NCI-H510A (cell line): ENCODE measurements around the gene ZNF280D.

ENCODE experiments used
- DNase-seq: peaks from one replicate; lab custom pipeline; 2025; lab: John Stamatoyannopoulos, UW

Gene ZNF280D

GRCh38 chr15:56640127-56640526 lies 93.2 kb downstream of the ZNF280D start:
- DNase-seq = no peak

GRCh38 chr15:56639631-56640030 lies 93.7 kb downstream of the ZNF280D start:
- no peak for DNase-seq

GRCh38 chr15:56631765-56632164 lies 101.5 kb downstream of the ZNF280D start:
- DNase-seq = no peak

GRCh38 chr15:56628893-56629532 lies 104.3 kb downstream of the ZNF280D start:
- no peak for DNase-seq

GRCh38 chr15:56619887-56620286 lies 113.4 kb downstream of the ZNF280D start:
- DNase-seq = no peak

- DNase-seq = no peak
These were observed 115.7 kb downstream of the ZNF280D start for GRCh38 chr15:56617628-56618027.

- DNase-seq = no peak
These were observed 116.8 kb downstream of the ZNF280D start for GRCh38 chr15:56616551-56616950.

- no peak for DNase-seq
These were observed 119.5 kb downstream of the ZNF280D start for GRCh38 chr15:56613811-56614210.

- DNase-seq = no peak
These were observed 124.3 kb downstream of the ZNF280D start for GRCh38 chr15:56608993-56609392.

GRCh38 chr15:56608140-56608778 lies 125.0 kb downstream of the ZNF280D start:
- DNase-seq = no peak

- no peak for DNase-seq
These were observed 131.1 kb downstream of the ZNF280D start for GRCh38 chr15:56602253-56602652.

- DNase-seq = no peak
These were observed 132.9 kb downstream of the ZNF280D start for GRCh38 chr15:56600380-56600779.

- no peak for DNase-seq
These were observed 134.3 kb downstream of the ZNF280D start for GRCh38 chr15:56598991-56599390.

GRCh38 chr15:56587686-56588085 lies 145.6 kb downstream of the ZNF280D start:
- DNase-seq = no peak

- DNase-seq = no peak
These were observed 147.1 kb downstream of the ZNF280D start for GRCh38 chr15:56586206-56586605.

GRCh38 chr15:56582785-56583184 lies 150.5 kb downstream of the ZNF280D start:
- no peak for DNase-seq
